Measurements from ENCODE around the gene GFRA1.

Gene GFRA1

GRCh38 chr10:116162851-116163250, 110.2 kb downstream of the GFRA1 start (continued):
- no peak for TF ChIP-seq ZFHX2 (tag by site-specific recombination; conservative IDR thresholded peaks at IDR 0.05)
- no peak for TF ChIP-seq ZBTB11 (tag by site-specific recombination; conservative IDR thresholded peaks at IDR 0.05; ENCODE audit: low read depth)
- TF ChIP-seq ZNF585B (tag by site-specific recombination; IDR thresholded peaks at IDR 0.05), result no peak
- no peak for TF ChIP-seq ZNF548 (tag by site-specific recombination; IDR thresholded peaks at IDR 0.05)
- no peak for TF ChIP-seq ZNF24 (tag by site-specific recombination; IDR thresholded peaks at IDR 0.05)

GRCh38 chr10:116160271-116160670, 112.7 kb downstream of the GFRA1 start:
- ChIA-PET CTCF (no interaction called here), POLR2A (no interaction called here)
- Histone ChIP-seq H3K4me3 (ENCODE audit: low read depth, low read length) (no peak overlapping the region), H3K27ac (ENCODE audit: extremely low read depth, low read depth, low read length) (no peak overlapping the region), H3K4me1 (ENCODE audit: control insufficient read depth, insufficient read depth, low read length) (no peaks in the 10 kb centered on the region), H3K9me3 (ENCODE audit: control insufficient read depth, insufficient read depth, low read depth, low read length) (no peaks in the 10 kb centered on the region), H3K36me3 (ENCODE audit: control insufficient read depth in 2 of 2, insufficient read depth in 1 of 2, low read length in 2 of 2) (no peaks in the 10 kb centered on the region)
- no peak for TF ChIP-seq ZNF354C (tag by site-specific recombination; IDR thresholded peaks at IDR 0.05; ENCODE audit: borderline replicate concordance, low read depth)
- TF ChIP-seq ZNF140 (tag by site-specific recombination; IDR thresholded peaks at IDR 0.05), result no peak
- no peak for TF ChIP-seq ZNF704 (tag by site-specific recombination; IDR thresholded peaks at IDR 0.05)
- no peak for TF ChIP-seq OSR2 (tag by site-specific recombination; IDR thresholded peaks at IDR 0.05)
- TF ChIP-seq ZNF292 (tag by site-specific recombination; IDR thresholded peaks at IDR 0.05; ENCODE audit: borderline replicate concordance, low read depth), result no peak
- no peak for TF ChIP-seq ZNF513 (tag by site-specific recombination; IDR thresholded peaks at IDR 0.05)
- TF ChIP-seq ZNF629 (tag by site-specific recombination; IDR thresholded peaks at IDR 0.05), result no peak

GRCh38 chr10:116159197-116159596, 113.8 kb downstream of the GFRA1 start:
- no peaks in the 10 kb centered on the region for H3K36me3 ChIP-seq (ENCODE audit: control insufficient read depth in 2 of 2, insufficient read depth in 1 of 2, low read length in 2 of 2)
- CTCF ChIA-PET, result no interaction called here
- TF ChIP-seq ZNF239 (tag by site-specific recombination; IDR thresholded peaks at IDR 0.05) (peak; percentile 93), TSHZ1 (tag by site-specific recombination; IDR thresholded peaks at IDR 0.05; ENCODE audit: borderline replicate concordance) (no peak)
- H3K4me3 ChIP-seq (ENCODE audit: low read depth, low read length), result no peak overlapping the region
- no peaks in the 10 kb centered on the region for H3K9me3 ChIP-seq (ENCODE audit: control insufficient read depth, insufficient read depth, low read depth, low read length)
- no peak overlapping the region for H3K27ac ChIP-seq (ENCODE audit: extremely low read depth, low read depth, low read length)
- POLR2A ChIA-PET, result no interaction called here
- no peaks in the 10 kb centered on the region for H3K4me1 ChIP-seq (ENCODE audit: control insufficient read depth, insufficient read depth, low read length)

Measured in HEK293 (cell line).